ENCODE data around the gene SMIM9.
"Not testable (repeated sequence)": the region's sequence is repeated elsewhere in the genome, so short reads cannot be mapped to it uniquely, and the experiment has no call there.

The SMIM9 gene

GRCh38 chrX:154834562-154834961 is at the start of gene SMIM9:
SMIM9 (minus strand) TSS chrX:154834662; CDS start chrX:154830856, 3,806 bp downstream.
- no peak for DNase-seq (ENCODE audit: low read depth)
- H3K4me3 ChIP-seq (ENCODE audit: control insufficient read depth, low read depth, low read length), result no peak within 1 kb of the TSS
- no peak for TF ChIP-seq CTCF (conservative IDR thresholded peaks at IDR 0.05; ENCODE audit: control insufficient read depth, insufficient read depth, low read depth, low read length)

DNA sequence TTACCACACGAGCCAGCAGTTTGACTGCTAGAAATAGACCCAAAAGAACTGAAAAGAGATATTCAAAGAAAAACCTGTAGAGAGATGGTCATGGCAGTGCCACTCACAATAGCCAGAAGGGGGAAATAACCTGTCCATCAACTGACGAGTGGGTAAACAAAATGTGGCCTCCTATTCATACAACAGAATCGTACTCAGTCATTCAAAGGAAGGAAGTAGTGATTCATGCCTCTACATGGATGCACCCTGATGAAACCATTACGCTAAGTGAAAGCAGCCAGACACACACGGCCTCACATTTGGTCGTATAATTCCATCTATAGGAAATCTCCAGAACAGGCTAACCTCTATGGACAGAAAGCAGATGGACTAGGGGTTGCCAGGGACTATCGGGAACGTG is 49.6 kb upstream of the SMIM9 start:
- not testable (repeated sequence) for H3K4me3 ChIP-seq (ENCODE audit: control insufficient read depth, low read depth, low read length); DNase-seq (ENCODE audit: low read depth)

DNA sequence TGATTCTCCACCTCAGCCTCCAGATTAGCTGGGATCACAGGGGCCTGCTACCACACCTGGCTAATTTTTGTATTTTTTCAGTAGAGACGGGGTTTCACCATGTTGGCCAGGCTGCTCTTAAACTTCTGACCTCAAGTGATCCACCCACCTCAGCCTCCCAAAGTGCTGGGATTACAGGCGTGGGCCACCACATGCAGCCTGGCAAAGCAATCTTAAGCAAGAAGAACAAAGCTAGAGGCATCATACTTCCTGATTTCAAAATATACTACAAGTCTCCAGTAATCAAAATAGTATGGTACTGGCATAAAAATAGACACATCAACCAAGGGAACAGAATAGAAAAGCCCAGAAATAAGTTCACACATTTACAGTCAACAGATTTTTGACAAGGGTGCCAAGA is 38.9 kb upstream of the SMIM9 start:
- no peak for TF ChIP-seq CTCF (conservative IDR thresholded peaks at IDR 0.05; ENCODE audit: control insufficient read depth, insufficient read depth, low read depth, low read length)
- no peak for DNase-seq (ENCODE audit: low read depth)
- no peak overlapping the region for H3K4me3 ChIP-seq (ENCODE audit: control insufficient read depth, low read depth, low read length)

- not testable (repeated sequence) for DNase-seq (ENCODE audit: low read depth)
Observed at GRCh38 chrX:154868522-154868921, 34.1 kb upstream of the SMIM9 start.

GRCh38 chrX:154855256-154855655 is 20.8 kb upstream of the SMIM9 start:
- DNase-seq (ENCODE audit: low read depth), result no peak
- no peak overlapping the region for H3K4me3 ChIP-seq (ENCODE audit: control insufficient read depth, low read depth, low read length)
- no peak for TF ChIP-seq CTCF (conservative IDR thresholded peaks at IDR 0.05; ENCODE audit: control insufficient read depth, insufficient read depth, low read depth, low read length)

More at GRCh38 chrX:154868522-154868921, 34.1 kb upstream of the SMIM9 start:
- H3K4me3 ChIP-seq (ENCODE audit: control insufficient read depth, low read depth, low read length), result not testable (repeated sequence)

DNA sequence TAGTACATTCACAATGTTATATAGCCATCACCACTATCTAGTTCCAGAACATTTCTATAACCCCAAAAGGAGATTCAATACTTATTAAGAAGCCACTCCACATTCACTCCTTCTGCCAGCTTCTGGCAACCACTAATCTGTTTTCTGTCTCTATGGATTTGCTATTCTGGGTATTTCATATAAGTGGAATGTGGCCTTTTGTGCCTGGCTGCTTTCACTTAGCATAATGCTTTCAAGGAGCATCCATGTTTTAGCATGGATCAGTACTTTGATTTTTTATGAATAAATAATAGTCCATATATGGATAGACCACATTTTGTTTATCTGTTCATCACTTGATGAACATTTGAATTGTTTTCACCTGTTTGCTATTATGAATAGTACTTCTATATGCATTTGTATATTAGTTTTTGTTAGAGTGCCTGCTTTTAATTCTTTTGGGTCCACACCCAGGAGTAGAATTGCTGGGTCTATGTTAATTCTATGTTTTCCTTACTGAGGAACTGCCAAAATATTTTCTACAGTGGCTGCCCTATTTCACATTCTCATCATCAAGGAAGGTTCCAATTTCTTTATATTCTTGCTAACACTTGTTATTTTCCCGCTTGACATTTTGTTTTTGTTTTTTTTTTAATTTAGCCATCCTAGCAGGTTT is 16.6 kb upstream of the SMIM9 start:
- TF ChIP-seq CTCF (conservative IDR thresholded peaks at IDR 0.05; ENCODE audit: control insufficient read depth, insufficient read depth, low read depth, low read length), result no peak
- H3K4me3 ChIP-seq (ENCODE audit: control insufficient read depth, low read depth, low read length), result no peak overlapping the region
- no peak for DNase-seq (ENCODE audit: low read depth)

DNA sequence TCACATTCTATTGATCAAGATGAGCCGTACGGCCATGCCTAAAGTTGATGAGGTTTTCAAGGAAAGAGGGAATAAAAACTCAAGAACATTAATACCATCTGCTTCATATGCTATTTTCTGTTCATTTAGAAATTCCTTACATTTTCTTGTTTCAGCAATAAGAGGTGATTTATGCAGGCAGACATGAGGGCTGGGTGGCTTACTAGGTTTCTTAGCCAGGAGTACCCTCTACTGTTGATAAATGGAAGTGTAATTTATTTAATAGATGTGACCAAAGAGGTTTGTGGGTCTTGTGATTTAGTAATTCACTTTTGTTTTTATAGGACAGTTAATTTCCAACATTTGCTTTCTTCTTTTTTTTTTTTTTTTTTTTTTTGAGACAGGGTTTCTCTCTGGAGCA is 6.4 kb upstream of the SMIM9 start:
- peak; percentile 65 for DNase-seq (ENCODE audit: low read depth)
- TF ChIP-seq CTCF (conservative IDR thresholded peaks at IDR 0.05; ENCODE audit: control insufficient read depth, insufficient read depth, low read depth, low read length), result peak; percentile 54
- H3K4me3 ChIP-seq (ENCODE audit: control insufficient read depth, low read depth, low read length), result no peak overlapping the region

DNA sequence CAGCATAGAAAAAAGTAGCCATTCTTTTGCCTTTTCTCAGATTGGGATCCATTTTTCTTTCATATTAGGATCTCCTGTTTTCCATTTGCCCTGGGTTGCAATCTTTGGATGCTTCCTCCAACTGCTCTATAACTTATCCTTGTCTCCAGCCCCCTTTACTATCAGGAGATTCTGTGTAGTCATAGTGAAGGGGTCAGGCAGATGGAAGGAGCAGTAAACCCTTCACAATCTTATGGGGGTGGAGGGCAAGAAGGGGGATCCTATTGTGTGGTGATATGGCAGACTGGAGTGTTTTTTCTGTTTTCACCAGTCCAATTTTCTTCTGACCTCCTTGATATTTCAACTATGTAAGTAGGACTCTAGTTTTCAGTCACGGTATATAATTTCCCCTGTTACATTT is 1.7 kb upstream of the SMIM9 start:
- no peak overlapping the region for H3K4me3 ChIP-seq (ENCODE audit: control insufficient read depth, low read depth, low read length)
- no peak for TF ChIP-seq CTCF (conservative IDR thresholded peaks at IDR 0.05; ENCODE audit: control insufficient read depth, insufficient read depth, low read depth, low read length)
- DNase-seq (ENCODE audit: low read depth), result no peak

All from fibroblast of mammary gland (primary cell).